D721Med (cell line): ENCODE measurements around the gene EXOC8.

Experiments
- DNase-seq: peaks from one replicate; pipeline ENCODE4 v3.0.0; 2011; ENCODE audit warnings: low spot score; ENCODE audit not compliant: insufficient read length
- FAIRE-seq: peaks from 2 replicates; lab custom pipeline; 2011; peaks lifted over from hg19 to GRCh38; lab: Jason Lieb, UNC
- CTCF ChIP-seq: IDR thresholded peaks from 2 replicates; pipeline ENCODE4 v1.5.1; 2012; ENCODE audit warnings: mild to moderate bottlenecking, control low read depth; ENCODE audit not compliant: insufficient read depth; ENCODE audit errors: missing control alignments

EXOC8 gene

GRCh38 chr1:231317306-231318014, 20.2 kb downstream of the EXOC8 start:
- DNase-seq: no peak

GRCh38 chr1:231315887-231316286, 21.8 kb downstream of the EXOC8 start:
- FAIRE-seq: no peak
- no peak for DNase-seq
- peak; percentile 53 for TF ChIP-seq CTCF

More at GRCh38 chr1:231317306-231318014, 20.2 kb downstream of the EXOC8 start:
- no peak for FAIRE-seq
- TF ChIP-seq CTCF: no peak

GRCh38 chr1:231313661-231314060, 24.0 kb downstream of the EXOC8 start:
- FAIRE-seq: no peak
- TF ChIP-seq CTCF: no peak

GRCh38 chr1:231312432-231312788, 25.2 kb downstream of the EXOC8 start:
- FAIRE-seq: no peak
- no peak for TF ChIP-seq CTCF
- no peak for DNase-seq

More at GRCh38 chr1:231313661-231314060, 24.0 kb downstream of the EXOC8 start:
- no peak for DNase-seq

GRCh38 chr1:231311720-231312431, 25.8 kb downstream of the EXOC8 start:
- DNase-seq (no peak), FAIRE-seq (no peak)
- TF ChIP-seq CTCF: no peak

GRCh38 chr1:231310391-231310934, 27.2 kb downstream of the EXOC8 start:
- TF ChIP-seq CTCF: no peak
- DNase-seq: no peak
- no peak for FAIRE-seq
